Astrocyte of the spinal cord (primary cell): ENCODE data around the gene ZNF419.
"Not testable (repeated sequence)": the region's sequence is repeated elsewhere in the genome, so short reads cannot be mapped to it uniquely, and the experiment has no call there.

Source experiments
- DNase-seq: peaks from one replicate; pipeline ENCODE4 v3.0.0; 2011; ENCODE audit warnings: low read depth, low spot score
- H3K4me3 ChIP-seq: 2 replicates; pipeline ENCODE4 v1.5.1; 2011; ENCODE audit warnings: low read depth, mild to moderate bottlenecking, low read length, moderate library complexity
- in situ Hi-C: cut with HindIII; loops from 2 replicates; pipeline ENCODE4 v1.10.0; 2017; ENCODE audit warnings: low sequenced_read_pairs
- TF ChIP-seq, protein P1 (sequence below): IDR thresholded peaks from 2 replicates; pipeline ENCODE4 v1.5.1; 2012; ENCODE audit warnings: low read depth, mild to moderate bottlenecking, low read length, inconsistent platforms

The ZNF419 gene

DNA sequence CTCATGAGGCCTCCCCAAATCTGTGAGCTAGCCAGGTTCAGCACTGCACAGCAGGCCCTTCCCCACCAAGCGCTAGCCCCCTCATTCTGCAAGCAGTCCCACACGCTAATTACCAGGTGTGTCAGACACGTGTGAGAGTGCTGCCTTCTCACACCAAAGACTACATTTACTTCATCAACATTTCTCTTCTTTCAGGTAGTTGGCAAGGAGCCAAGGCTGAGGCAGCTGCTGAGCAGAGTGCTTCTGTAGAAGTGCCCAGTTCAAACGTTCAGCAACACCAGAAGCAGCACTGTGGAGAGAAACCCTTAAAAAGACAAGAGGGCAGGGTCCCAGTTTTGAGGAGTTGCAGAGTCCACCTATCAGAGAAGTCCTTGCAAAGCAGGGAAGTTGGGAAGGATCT is 18.6 kb downstream of the ZNF419 start:
- no peak for DNase-seq
- no peak overlapping the region for H3K4me3 ChIP-seq
- TF ChIP-seq, protein P1, sequence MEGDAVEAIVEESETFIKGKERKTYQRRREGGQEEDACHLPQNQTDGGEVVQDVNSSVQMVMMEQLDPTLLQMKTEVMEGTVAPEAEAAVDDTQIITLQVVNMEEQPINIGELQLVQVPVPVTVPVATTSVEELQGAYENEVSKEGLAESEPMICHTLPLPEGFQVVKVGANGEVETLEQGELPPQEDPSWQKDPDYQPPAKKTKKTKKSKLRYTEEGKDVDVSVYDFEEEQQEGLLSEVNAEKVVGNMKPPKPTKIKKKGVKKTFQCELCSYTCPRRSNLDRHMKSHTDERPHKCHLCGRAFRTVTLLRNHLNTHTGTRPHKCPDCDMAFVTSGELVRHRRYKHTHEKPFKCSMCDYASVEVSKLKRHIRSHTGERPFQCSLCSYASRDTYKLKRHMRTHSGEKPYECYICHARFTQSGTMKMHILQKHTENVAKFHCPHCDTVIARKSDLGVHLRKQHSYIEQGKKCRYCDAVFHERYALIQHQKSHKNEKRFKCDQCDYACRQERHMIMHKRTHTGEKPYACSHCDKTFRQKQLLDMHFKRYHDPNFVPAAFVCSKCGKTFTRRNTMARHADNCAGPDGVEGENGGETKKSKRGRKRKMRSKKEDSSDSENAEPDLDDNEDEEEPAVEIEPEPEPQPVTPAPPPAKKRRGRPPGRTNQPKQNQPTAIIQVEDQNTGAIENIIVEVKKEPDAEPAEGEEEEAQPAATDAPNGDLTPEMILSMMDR, result no peak
- in situ Hi-C loops, result no loop called here

DNA sequence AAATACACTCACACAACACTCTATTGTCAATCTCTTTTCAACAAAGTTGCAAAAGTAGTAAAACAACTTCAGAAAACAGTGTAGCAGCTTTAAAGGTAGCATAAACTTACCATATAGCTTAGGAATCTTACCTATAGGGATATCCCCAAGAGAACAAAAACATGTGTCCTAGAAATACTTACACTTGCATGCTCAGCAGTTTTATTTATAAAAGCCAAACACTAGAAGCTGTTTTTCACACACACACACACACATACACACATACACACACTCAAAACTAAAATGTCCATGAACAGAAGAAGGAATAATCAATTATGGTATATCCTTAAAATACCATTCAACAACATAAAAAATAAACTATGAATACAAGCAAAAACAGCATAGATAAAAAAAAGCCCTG is 23.9 kb downstream of the ZNF419 start:
- TF ChIP-seq, protein P1, result no peak
- in situ Hi-C loops, result no loop called here
- no peak overlapping the region for H3K4me3 ChIP-seq
- no peak for DNase-seq

DNA sequence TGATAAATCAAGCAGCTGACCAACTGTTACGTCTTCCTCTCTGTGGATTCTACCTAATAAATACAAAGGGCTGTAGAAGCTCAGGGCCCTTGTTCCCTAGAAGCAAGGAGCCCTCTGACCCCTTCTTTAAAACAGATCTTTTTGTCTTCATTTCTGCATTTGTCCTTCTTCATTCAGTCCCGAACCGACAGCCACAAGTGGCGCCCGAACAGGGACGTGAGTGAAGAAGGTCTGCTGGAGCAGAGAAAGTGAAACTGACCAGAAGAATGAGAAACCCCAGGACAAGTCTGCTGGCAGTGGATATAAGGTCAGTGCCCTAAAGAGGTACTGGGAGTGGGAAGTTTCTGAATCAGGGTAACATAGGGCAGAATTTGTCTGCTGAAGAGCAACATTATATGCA is 25.3 kb downstream of the ZNF419 start:
- H3K4me3 ChIP-seq, result no peak overlapping the region
- TF ChIP-seq, protein P1, result no peak
- peak; percentile 43 for DNase-seq
- in situ Hi-C loops, result no loop called here

DNA sequence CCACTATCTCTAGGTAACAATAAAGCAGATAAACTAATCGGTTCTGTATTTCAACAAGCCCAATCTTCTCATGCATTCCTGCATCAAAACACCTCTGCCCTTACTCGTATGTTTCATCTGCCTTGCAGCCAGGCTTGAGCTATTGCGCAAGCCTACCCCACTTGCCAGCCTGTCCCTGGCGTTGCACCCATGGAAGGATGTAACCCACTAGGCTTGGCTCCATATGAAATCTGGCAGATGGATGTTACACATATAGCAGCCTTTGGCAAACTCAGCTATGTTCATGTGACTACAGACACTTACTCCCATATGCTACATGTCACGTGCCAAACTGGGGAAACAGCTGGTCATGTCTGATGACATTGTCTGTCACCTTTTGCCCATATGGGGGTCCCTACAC is 27.7 kb downstream of the ZNF419 start:
- TF ChIP-seq, protein P1, result no peak
- in situ Hi-C loops, result no loop called here
- H3K4me3 ChIP-seq, result no peak overlapping the region
- no peak for DNase-seq

DNA sequence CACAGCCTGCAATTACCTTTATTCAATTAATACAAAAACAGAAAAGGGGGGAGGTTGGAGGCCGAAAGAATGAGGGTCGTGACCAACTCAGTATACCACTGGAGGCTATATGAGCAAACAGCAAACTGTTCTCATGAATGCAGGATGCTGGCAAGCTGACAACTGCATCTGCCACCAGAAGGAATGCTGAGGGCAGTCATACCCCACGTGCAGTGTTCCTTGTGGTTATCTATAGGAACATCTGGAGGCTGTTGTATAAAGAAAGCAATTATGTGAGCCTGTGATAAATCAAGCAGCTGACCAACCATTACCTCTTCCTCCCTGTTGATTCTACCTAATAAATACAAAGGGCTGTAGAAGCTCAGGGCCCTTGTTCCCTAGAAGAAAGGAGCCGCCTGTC is 30.5 kb downstream of the ZNF419 start:
- H3K4me3 ChIP-seq, in situ Hi-C loops, DNase-seq: not testable (repeated sequence)

DNA sequence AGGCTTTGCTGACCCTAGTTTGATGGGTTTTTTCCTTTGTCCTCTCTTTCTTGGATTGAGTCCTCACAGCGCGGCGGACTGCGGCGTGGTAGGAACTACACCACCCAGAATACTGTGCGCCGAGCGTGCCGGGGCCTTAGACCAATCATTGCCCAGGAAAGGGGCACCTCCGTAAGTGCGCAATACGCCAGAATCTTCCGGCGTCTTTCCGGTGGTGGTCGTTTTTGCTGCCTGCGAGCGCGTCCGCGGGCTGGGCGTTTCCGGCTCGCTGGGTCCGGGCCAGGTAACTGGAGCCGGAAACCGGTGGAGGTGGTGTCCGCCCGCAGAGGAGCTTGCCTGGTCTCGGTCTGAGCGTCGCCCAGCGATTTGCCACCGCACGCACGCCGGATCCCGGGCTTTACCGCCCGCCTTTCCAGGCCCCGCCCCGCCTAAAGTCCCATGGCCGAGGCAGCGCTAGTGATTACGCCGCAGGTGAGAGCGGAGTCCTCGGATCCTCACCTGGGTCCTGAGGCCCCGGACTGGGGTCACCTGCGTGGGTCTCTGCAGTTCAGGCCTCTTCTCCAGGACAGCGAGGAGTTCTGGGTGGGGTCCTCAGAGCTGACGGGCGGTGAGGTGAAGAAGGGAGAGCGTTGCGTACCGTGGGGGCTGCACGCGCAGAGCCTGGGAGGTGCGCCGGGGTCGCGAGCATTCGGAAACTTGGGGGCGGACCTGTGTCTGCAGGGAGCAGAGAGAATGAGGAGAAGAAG is 39.8 kb downstream of the ZNF419 start, which contains the start of gene ZNF549:
Gene ZNF549, plus strand, starts transcription at position 221 of the 746 bp plus-strand sequence. Its CDS starts 218 bp downstream, at position 439.
- DNase-seq, result peak; percentile 94
- in situ Hi-C loops, result no loop called here
- H3K4me3 ChIP-seq, result peak within 1 kb of the TSS; percentile 98
- TF ChIP-seq, protein P1, result no peak

DNA sequence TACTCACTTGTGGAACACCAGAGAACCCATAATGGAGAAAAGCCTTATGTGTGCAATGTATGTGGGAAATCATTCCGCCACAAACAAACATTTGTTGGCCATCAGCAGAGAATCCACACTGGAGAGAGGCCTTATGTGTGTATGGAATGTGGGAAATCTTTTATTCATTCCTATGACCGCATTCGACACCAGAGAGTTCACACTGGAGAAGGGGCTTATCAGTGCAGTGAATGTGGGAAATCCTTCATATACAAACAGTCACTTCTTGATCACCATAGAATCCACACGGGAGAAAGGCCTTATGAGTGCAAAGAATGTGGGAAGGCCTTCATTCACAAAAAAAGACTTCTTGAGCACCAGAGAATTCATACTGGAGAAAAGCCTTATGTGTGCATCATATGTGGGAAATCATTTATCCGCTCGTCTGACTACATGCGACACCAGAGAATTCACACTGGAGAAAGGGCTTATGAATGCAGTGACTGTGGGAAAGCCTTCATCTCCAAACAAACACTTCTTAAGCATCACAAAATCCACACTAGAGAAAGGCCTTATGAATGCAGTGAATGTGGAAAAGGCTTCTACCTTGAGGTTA is 50.5 kb downstream of the ZNF419 start:
- TF ChIP-seq, protein P1, result no peak
- no peak overlapping the region for H3K4me3 ChIP-seq
- in situ Hi-C loops, result no loop called here
- peak; percentile 12 for DNase-seq
